Liver (tissue), 3 donors: ENCODE results near the gene ALG12.

Experiments
- CTCF ChIP-seq: fragments of 150-350 bp; IDR thresholded peaks from 2 replicates; pipeline ENCODE4 v1.5.1; 2017; ENCODE audit warnings: improper control_type of control experiment, low read depth, low read length; ENCODE audit not compliant: missing input control
- MAX ChIP-seq: IDR thresholded peaks from 2 replicates; pipeline ENCODE4 v1.6.1; 2016; ENCODE audit warnings: antibody characterized with exemption
- RAD21 ChIP-seq, 2 donors: IDR thresholded peaks; 2 replicates each; pipeline ENCODE4 v1.6.1; 2016; ENCODE audit warnings: antibody characterized with exemption in 2 of 2, mild to moderate bottlenecking in 2 of 2
- donor health status: healthy.
- donor health status: healthy.

- TF ChIP-seq CTCF (no peak), RAD21 (IDR thresholded peaks at IDR 0.05) (no peak), MAX (no peak)
Measured at GRCh38 chr22:49920859-49921258, 2.6 kb upstream of the ALG12 start.
